Stimulated activated CD8-positive, alpha-beta memory T cell treated with anti-CD3 and anti-CD28 coated beads, Interleukin-15, amount 100 ng/mL, for 48 hours (primary cell): ENCODE data around the gene FAM32A.

Experiments used
- DNase-seq, 2 donors: peaks; one replicate each; pipeline ENCODE4 v3.0.0-alpha.2; 2020; ENCODE audit warnings: low read depth in 2 of 2

Gene FAM32A

GRCh38 chr19:16185123-16185767, at the start of gene FAM32A:
Gene FAM32A, plus strand, starts transcription at chr19:16185410. Its CDS starts 33 bp downstream, at chr19:16185443.
- DNase-seq = peak; percentile 98 to 99

- DNase-seq = no peak
Measured at GRCh38 chr19:16135430-16136127, 49.6 kb upstream of the FAM32A start.

DNA sequence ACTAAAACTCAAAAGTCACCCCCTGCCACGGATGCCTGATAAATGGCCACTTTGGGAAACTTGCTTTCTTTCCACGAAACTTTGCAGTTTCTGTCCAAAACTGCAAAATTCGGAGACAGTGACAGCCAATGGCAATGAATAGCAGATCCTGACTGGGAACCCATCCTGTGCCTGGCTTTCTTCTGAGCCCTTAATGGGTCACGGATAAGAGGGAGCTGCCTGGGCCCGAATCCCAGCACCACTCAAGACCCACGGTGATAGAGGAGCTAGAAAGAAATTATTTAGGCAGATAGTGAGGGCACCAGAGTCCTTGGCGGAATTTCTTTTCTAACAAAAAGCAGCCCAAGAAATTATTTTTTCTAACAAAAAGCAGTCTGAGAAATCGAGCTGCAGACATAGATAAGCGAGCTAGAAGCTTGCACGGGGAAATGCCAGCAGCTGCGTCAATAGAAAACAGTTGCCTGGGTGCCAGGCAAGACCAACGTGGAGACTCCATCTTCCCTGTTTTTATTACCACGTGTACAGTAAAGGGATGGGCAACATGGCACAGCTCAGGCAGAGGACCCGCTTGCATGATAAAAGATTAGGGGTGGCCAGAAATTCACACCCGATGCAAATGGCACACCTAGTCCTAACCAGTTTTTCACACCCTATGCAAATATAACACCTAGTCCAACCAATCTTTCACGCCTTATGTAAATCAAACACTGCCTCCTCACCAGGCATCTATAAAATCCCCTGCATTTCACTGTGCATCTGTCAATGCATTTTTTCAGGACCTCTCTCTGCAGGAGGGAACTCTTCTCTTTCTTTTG, 48.8 kb upstream of the FAM32A start:
- no peak for DNase-seq

- no peak for DNase-seq
Measured at GRCh38 chr19:16139752-16140151, 45.5 kb upstream of the FAM32A start.

- DNase-seq = no peak
Measured at GRCh38 chr19:16141043-16141442, 44.2 kb upstream of the FAM32A start.

- no peak for DNase-seq
Measured at GRCh38 chr19:16142032-16142580, 43.1 kb upstream of the FAM32A start.

DNA sequence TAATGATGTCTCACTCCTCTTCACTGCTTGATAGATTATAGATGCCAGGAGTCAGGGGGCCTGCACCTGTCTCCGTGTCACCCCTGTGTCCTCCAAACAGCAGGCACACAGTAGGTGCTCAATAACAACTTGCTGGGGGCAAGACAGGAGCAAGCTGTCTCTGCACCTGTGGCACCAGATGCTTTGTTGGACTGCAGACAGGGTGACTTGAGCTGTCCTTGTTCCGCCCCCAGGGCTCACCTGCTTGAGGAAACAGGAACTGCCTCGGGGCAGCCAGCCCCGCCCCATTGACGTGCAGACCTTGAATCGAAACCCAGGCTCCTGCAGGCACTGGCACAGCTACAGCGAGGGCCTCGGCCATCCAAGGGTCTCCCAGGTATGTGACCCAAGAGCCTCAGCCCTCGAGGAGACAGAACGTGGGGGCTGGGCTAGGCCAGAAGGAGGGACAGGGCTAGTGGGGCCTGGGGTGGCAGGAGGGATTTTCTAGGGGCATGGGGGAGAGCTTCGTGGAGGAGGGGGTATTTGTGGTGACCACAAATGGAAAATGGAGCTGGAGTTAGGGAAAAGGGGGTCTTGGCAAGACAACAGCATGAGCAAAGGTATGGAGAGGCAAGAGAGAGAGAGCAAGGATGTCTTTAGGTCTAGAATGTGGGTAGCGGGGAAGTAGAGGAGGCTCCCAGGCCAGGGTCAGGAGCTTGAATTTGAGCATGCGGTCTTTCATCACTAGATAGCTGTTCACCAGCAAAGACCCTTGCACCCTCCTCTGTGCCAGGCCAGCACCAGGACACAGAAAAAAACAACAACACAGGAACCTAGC, 41.6 kb upstream of the FAM32A start, which contains the start of gene HSH2D:
TSS of gene HSH2D (plus strand) at position 287 of the 817 bp plus-strand sequence. CDS start 5,066 bp downstream, outside the sequence.
- DNase-seq = peak; percentile 60 to 70

- DNase-seq = no peak
Measured at GRCh38 chr19:16144216-16144581, 41.0 kb upstream of the FAM32A start.

- DNase-seq = no peak
Measured at GRCh38 chr19:16146112-16146511, 39.1 kb upstream of the FAM32A start.

GRCh38 chr19:16148443-16149229, 36.6 kb upstream of the FAM32A start:
- no peak for DNase-seq

GRCh38 chr19:16153582-16154336, 31.5 kb upstream of the FAM32A start:
- DNase-seq = no peak

DNA sequence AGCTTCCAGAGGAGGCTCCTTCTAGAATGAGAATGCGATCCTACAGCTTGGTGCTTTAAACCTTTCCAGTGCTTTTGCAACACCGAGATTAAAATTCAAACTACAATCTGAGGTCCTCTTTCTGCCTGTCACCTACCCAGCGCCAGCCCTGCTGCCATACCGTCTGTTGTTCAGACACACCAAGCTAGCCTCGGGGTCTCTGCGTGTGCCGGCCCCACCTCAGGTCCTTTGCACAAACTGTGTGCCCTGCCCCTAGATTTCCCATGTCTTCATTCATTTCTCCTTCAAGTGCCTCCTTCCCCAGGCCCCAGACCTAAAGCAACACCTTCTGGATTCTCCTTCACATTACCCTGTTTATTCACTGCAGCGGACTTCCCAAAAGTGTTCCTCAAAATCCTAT, 30.7 kb upstream of the FAM32A start:
- DNase-seq = no peak

DNA sequence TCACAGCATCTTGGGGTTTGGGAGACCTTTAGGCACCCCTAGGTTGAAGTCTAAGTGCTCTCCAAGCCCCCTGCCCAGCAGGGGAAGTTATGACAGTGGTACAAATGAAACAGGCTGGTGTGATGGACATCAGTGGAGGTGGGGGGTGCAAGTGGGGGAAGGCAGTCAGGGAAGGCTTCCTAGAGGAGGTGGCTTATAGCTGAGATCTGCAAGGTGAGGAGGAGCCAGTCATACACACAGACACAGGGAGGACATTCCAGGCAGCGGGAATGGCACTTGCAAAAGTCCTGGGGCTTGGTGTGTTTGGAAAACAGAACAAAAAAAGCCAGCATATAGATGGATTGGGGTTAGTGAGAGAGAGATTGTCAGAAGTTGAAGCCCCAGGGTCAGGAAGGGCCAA, 30.1 kb upstream of the FAM32A start:
- no peak for DNase-seq

DNA sequence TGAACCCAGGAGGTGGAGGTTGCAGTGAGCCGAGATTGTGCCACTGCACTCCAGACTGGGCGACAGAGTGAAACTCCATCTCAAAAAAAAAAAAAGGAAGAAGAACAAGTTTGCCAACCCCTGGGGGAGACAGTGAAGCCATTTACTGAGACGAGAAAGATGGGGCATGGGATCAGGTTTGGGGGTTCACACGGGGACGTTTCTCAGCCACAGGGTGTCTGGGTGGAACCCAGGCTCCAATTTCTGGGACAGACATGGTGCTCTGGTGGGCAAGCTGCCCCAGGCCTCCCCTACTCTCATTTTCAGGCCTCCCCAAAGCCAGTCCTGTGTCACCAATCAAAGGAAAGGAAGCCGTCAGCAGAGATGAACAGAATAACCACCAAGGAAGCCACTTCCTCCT, 28.3 kb upstream of the FAM32A start:
- no peak for DNase-seq

DNA sequence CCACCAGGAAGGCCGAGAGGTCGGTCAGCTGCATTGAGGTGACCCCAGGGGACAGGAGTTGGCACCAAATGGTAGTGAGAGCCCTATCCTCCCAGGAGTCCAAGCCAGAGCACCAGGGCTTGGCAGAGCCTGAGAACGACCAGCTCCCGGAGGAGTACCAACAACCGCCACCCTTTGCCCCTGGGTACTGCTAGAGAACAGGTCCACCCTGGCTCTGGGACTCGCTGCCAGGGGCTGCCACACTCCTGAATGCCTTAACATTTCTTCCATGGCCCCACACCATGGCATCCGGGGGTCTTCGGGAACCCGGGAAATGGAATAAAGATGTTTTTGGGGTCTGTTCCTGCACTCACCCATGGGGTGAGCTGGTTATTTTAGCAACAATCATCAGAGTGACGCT, 27.6 kb upstream of the FAM32A start:
- no peak for DNase-seq

- no peak for DNase-seq
Measured at GRCh38 chr19:16159655-16160054, 25.6 kb upstream of the FAM32A start.

DNA sequence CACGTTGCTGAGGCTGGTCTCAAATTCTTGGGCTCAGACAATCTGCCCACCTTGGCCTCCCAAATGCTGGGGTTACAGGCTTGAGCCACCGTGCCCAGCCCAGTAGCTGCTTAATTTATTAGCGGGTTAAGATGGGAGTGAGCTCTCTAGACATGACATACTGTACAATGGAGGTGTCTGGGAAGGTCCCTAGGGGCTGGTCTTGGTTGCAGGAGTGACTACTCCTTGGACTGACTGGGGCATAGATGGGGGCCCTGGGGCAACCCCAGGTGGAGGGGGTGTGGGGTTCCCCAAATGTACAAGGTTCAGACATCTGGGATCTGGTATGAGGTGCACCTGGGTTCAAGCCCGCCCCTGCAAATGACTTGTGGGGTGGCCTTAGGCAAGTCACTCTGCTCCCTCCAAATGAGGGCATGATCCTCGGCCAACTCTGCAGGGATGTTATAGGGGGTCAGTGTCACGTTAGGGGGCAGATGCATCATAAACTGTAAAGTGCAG, 24.7 kb upstream of the FAM32A start:
- DNase-seq = no peak

DNA sequence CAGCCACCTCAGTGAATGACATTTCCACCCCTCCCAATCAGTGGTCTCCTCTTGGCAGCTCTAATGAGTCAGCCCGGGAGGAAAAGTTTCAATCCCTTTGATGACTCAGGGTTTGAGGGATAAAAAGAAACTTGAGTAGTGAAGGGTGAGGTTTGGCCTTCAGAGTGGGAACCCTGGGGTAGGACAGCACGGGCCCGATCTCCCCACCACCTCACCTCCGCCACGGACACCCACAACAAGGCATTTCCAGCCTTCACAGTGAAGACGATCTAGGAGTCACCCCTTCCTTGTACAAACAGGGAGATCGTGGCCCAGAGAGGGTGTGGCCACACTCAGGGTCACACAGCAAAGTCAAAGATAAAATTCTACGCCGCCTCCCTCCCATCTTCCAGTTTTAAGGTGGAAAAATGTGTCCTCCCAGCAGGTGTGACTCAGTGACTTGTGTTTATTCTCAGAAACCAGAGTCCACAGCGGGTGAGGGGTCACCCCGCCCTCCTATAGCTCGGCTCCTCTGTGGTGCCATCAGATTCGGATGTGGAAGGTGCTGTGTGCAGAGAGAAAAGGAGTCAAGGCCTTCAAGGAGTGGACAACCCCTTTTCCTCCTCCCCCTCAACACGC, 24.2 kb upstream of the FAM32A start:
- DNase-seq = peak; percentile 65 to 66

- DNase-seq = no peak
Measured at GRCh38 chr19:16161840-16162239, 23.4 kb upstream of the FAM32A start.
